Measurements from ENCODE around the gene TFDP1. TPM values are rescaled to one million over a fixed set of nuclear protein-coding genes. Genes with fewer than 3 reads are reported as not detected.

Gene TFDP1
- total RNA-seq, 4 donors from 2014 or later = 30.7 to 42.2 (median 32.1) TPM

GRCh38 chr13:113545455-113545930, 39.1 kb upstream of the TFDP1 start:
- Histone ChIP-seq H3K9me3 (no peaks in the 10 kb centered on the region), H3K4me1 (peaks cover 35 to 49% (median 44%) of the 10 kb centered on the region in 4 donors), H3K4me3 (peak overlapping the region in 2 of 4 donors; percentile 17 to 34), H3K27ac (replicated peaks in 1 of 4) (peak overlapping the region; percentile 59 to 70 (median 63)), H3K27me3 (no peaks in the 10 kb centered on the region), H3K36me3 (peaks cover 0 to 44% (median 35%) of the 10 kb centered on the region in 4 donors)
- WGBS = 61% methylated on average over 5 of the region's 5 CpGs
- DNase-seq (ENCODE audit: extremely low spot score) = no peak
- TF ChIP-seq CTCF (IDR thresholded peaks at IDR 0.05) (no peak), POLR2AphosphoS5 (IDR thresholded peaks at IDR 0.05) (no peak), POLR2A (IDR thresholded peaks at IDR 0.05; ENCODE audit: low read depth) (no peak), EP300 (IDR thresholded peaks at IDR 0.05) (no peak)
- intact Hi-C loops (cut with DNase I) = no loop called here

- no peaks in the 10 kb centered on the region for H3K9me3 ChIP-seq
- H3K27me3 ChIP-seq = no peaks in the 10 kb centered on the region
- H3K4me1 ChIP-seq = peaks cover 35 to 49% (median 44%) of the 10 kb centered on the region in 4 donors
- DNase-seq (ENCODE audit: extremely low spot score) = no peak
- peak overlapping the region in 3 of 4 donors; percentile 7 to 34 (median 17) for H3K4me3 ChIP-seq
- 71% methylated on average over 21 of the region's 22 CpGs for WGBS
- intact Hi-C loops (cut with DNase I) = no loop called here
- no peak for TF ChIP-seq EP300 (IDR thresholded peaks at IDR 0.05)
- peak overlapping the region; percentile 59 to 70 (median 63) for H3K27ac ChIP-seq (replicated peaks in 1 of 4)
- peaks cover 0 to 45% (median 35%) of the 10 kb centered on the region in 4 donors for H3K36me3 ChIP-seq
Measured at GRCh38 chr13:113545931-113546516, 38.5 kb upstream of the TFDP1 start.

GRCh38 chr13:113546571-113547237, 37.8 kb upstream of the TFDP1 start:
- DNase-seq (ENCODE audit: extremely low spot score) = no peak
- no peak for TF ChIP-seq CTCF (IDR thresholded peaks at IDR 0.05)
- no peak for TF ChIP-seq POLR2A (IDR thresholded peaks at IDR 0.05; ENCODE audit: low read depth)
- TF ChIP-seq EP300 (IDR thresholded peaks at IDR 0.05) = no peak
- no peak for TF ChIP-seq POLR2AphosphoS5 (IDR thresholded peaks at IDR 0.05)
- peaks cover 3 to 48% (median 40%) of the 10 kb centered on the region in 4 donors for H3K36me3 ChIP-seq
- WGBS = 63% methylated on average over 14 of the region's 19 CpGs
- no peaks in the 10 kb centered on the region for H3K27me3 ChIP-seq
- peak overlapping the region in 3 of 4 donors; percentile 7 to 34 (median 17) for H3K4me3 ChIP-seq
- intact Hi-C loops (cut with DNase I) = no loop called here
- peak overlapping the region; percentile 59 to 70 (median 63) for H3K27ac ChIP-seq (replicated peaks in 1 of 4)
- H3K9me3 ChIP-seq = no peaks in the 10 kb centered on the region
- peaks cover 35 to 49% (median 44%) of the 10 kb centered on the region in 4 donors for H3K4me1 ChIP-seq

GRCh38 chr13:113547238-113547971, 37.1 kb upstream of the TFDP1 start:
- H3K4me1 ChIP-seq = peaks cover 35 to 49% (median 44%) of the 10 kb centered on the region in 4 donors
- intact Hi-C loops (cut with DNase I) = no loop called here
- whole genome bisulfite sequencing = 81% methylated on average over 15 of the region's 27 CpGs
- no peaks in the 10 kb centered on the region for H3K27me3 ChIP-seq
- no peaks in the 10 kb centered on the region for H3K9me3 ChIP-seq
- H3K36me3 ChIP-seq = peaks cover 10 to 52% (median 47%) of the 10 kb centered on the region in 4 donors
- no peak overlapping the region for H3K4me3 ChIP-seq
- DNase-seq (ENCODE audit: extremely low spot score) = peak; percentile 72
- TF ChIP-seq EP300 (IDR thresholded peaks at IDR 0.05) = no peak
- TF ChIP-seq POLR2A (IDR thresholded peaks at IDR 0.05; ENCODE audit: low read depth) = no peak
- TF ChIP-seq CTCF (IDR thresholded peaks at IDR 0.05) = no peak
- no peak for TF ChIP-seq POLR2AphosphoS5 (IDR thresholded peaks at IDR 0.05)
- peak overlapping the region; percentile 59 to 70 (median 63) for H3K27ac ChIP-seq (replicated peaks in 1 of 4)
